IMR-90 (cell line): Measurements from ENCODE around the gene ACIN1. TPM values are rescaled to one million over a fixed set of nuclear protein-coding genes. Genes with fewer than 3 reads are reported as not detected.

Experiments used
- ATAC-seq: fragments of 200-7000 bp; cut with Tn5 transposase; 2 replicates; pipeline ENCODE4 v1.9.1; 2020; ENCODE audit warnings: low read depth, mild to moderate bottlenecking, moderate library complexity
- BruUV-seq: library from RNA; stranded (reverse); fragments of 400-500 nt; replicated peaks from 2 replicates; lab custom pipeline; 2021; lab: Mats Ljungman, UMichigan
- CTCF ChIA-PET: fragments of 300-600 bp; formaldehyde crosslinking; extraction: SDS; loops from one replicate; lab custom pipeline; 2021; ENCODE audit warnings: antibody characterized with exemption; lab: Yijun Ruan, JAX
- POLR2A ChIA-PET: fragments of 300-600 bp; sonication (Branson Sonifier 250); formaldehyde crosslinking; loops from one replicate; lab custom pipeline; 2022; ENCODE audit warnings: antibody characterized with exemption; ENCODE audit not compliant: unreplicated experiment; lab: Charles Lee
- DNase-seq: peaks from one replicate; pipeline ENCODE4 v3.0.0; 2013
- H2AFZ ChIP-seq: replicated peaks from 2 replicates; pipeline ENCODE3; 2013; ENCODE audit warnings: low read length, mild to moderate bottlenecking; ENCODE audit not compliant: poor library complexity
- H2AK5ac ChIP-seq: 2 replicates; pipeline ENCODE4 v1.6.1; 2013; ENCODE audit warnings: low read depth, low read length, inconsistent platforms
- H2AK9ac ChIP-seq: replicated peaks from 2 replicates; pipeline ENCODE3; 2013; ENCODE audit warnings: mild to moderate bottlenecking, low read depth, low read length, moderate library complexity; ENCODE audit not compliant: poor library complexity
- H2BK120ac ChIP-seq: 2 replicates; pipeline ENCODE4 v1.6.1; 2013; ENCODE audit warnings: low read depth, low read length, inconsistent platforms
- H2BK15ac ChIP-seq: 3 replicates; pipeline ENCODE4 v1.6.1; 2013; ENCODE audit warnings: low read depth, low read length, inconsistent platforms
- H2BK20ac ChIP-seq: 2 replicates; pipeline ENCODE4 v1.6.1; 2013; ENCODE audit warnings: low read depth, mild to moderate bottlenecking, inconsistent platforms, low read length, moderate library complexity
- H2BK5ac ChIP-seq: 2 replicates; pipeline ENCODE4 v1.6.1; 2013; ENCODE audit warnings: mild to moderate bottlenecking, low read depth, low read length, inconsistent platforms; ENCODE audit not compliant: poor library complexity, severe bottlenecking
- H3K14ac ChIP-seq: replicated peaks from 2 replicates; pipeline ENCODE4 v1.6.1; 2013; ENCODE audit warnings: low read depth, low read length, inconsistent platforms
- H3K18ac ChIP-seq: 2 replicates; pipeline ENCODE4 v1.6.1; 2013; ENCODE audit warnings: low read depth, low read length, control low read depth
- H3K23ac ChIP-seq: 2 replicates; pipeline ENCODE4 v1.6.1; 2013; ENCODE audit warnings: low read depth, low read length, inconsistent platforms
- H3K27ac ChIP-seq: 2 replicates; pipeline ENCODE4 v1.5.1; 2013; ENCODE audit warnings: mild to moderate bottlenecking, control low read depth, low read length; ENCODE audit not compliant: insufficient read depth
- H3K27me3 ChIP-seq: 2 replicates; pipeline ENCODE4 v1.6.1; 2013; ENCODE audit warnings: low read length; ENCODE audit not compliant: control insufficient read depth, insufficient read depth
- H3K36me3 ChIP-seq: 2 replicates; pipeline ENCODE4 v1.6.1; 2013; ENCODE audit warnings: low read length, mixed read lengths; ENCODE audit not compliant: control insufficient read depth, insufficient read depth
- H3K4ac ChIP-seq: 2 replicates; pipeline ENCODE4 v1.6.1; 2013; ENCODE audit warnings: low read depth, low read length, inconsistent platforms
- H3K4me1 ChIP-seq: 2 replicates; pipeline ENCODE4 v1.6.1; 2013; ENCODE audit warnings: low read length, mixed read lengths; ENCODE audit not compliant: control insufficient read depth, insufficient read depth
- H3K4me2 ChIP-seq: 2 replicates; pipeline ENCODE4 v1.6.1; 2013; ENCODE audit warnings: low read depth, mild to moderate bottlenecking, control low read depth, low read length, moderate library complexity
- H3K4me3 ChIP-seq: 2 replicates; pipeline ENCODE4 v1.5.1; 2013; ENCODE audit warnings: low read depth, mild to moderate bottlenecking, control low read depth, low read length, moderate library complexity; ENCODE audit not compliant: insufficient read depth
- H3K56ac ChIP-seq: 2 replicates; pipeline ENCODE4 v1.6.1; 2013; ENCODE audit warnings: low read length, inconsistent platforms; ENCODE audit not compliant: insufficient read depth; ENCODE audit errors: extremely low read depth
- H3K79me1 ChIP-seq, 2 experiments: 2 replicates each; pipeline ENCODE4 v1.6.1; 2013; ENCODE audit warnings: low read length in 2 of 2, inconsistent platforms in 1 of 2, low read depth in 1 of 2
- H3K9ac ChIP-seq: 2 replicates; pipeline ENCODE4 v1.6.1; 2013; ENCODE audit warnings: low read depth, low read length, control low read depth
- H3K9me1 ChIP-seq: 2 replicates; pipeline ENCODE4 v1.6.1; 2013; ENCODE audit warnings: low read length, inconsistent platforms; ENCODE audit not compliant: insufficient read depth
- H3K9me3 ChIP-seq: 2 replicates; pipeline ENCODE4 v1.6.1; 2013; ENCODE audit warnings: low read length; ENCODE audit not compliant: control insufficient read depth, insufficient read depth
- H4K20me1 ChIP-seq: 2 replicates; pipeline ENCODE4 v1.6.1; 2013; ENCODE audit warnings: low read length, inconsistent platforms; ENCODE audit not compliant: insufficient read depth
- H4K5ac ChIP-seq: 2 replicates; pipeline ENCODE4 v1.6.1; 2013; ENCODE audit warnings: mild to moderate bottlenecking, low read depth, low read length, control low read depth
- H4K8ac ChIP-seq, 2 experiments: 2 replicates each; pipeline ENCODE4 v1.6.1; 2013; ENCODE audit warnings: low read depth in 2 of 2, low read length in 2 of 2, control low read depth in 1 of 2, inconsistent platforms in 1 of 2
- H4K91ac ChIP-seq: 2 replicates; pipeline ENCODE4 v1.6.1; 2013; ENCODE audit warnings: low read depth, low read length, inconsistent platforms; ENCODE audit not compliant: insufficient read depth
- BHLHE40 ChIP-seq: fragments of 150-350 bp; IDR thresholded peaks from 2 replicates; pipeline ENCODE4 v1.6.1; 2016; ENCODE audit warnings: mild to moderate bottlenecking, low read depth, low read length
- CEBPB ChIP-seq: IDR thresholded peaks from 2 replicates; pipeline ENCODE4 v1.6.1; 2012; ENCODE audit warnings: low read depth, low read length, improper control_type of control experiment
- FOS ChIP-seq: fragments of 150-350 bp; IDR thresholded peaks from 2 replicates; pipeline ENCODE4 v1.6.1; 2016; ENCODE audit warnings: low read depth, low read length
- RAD21 ChIP-seq: IDR thresholded peaks from 2 replicates; pipeline ENCODE4 v1.6.1; 2012; ENCODE audit warnings: low read length, improper control_type of control experiment
- WGBS, 2 experiments: methylation state at CpG; one replicate each; pipeline versions ENCODE4 v1.1.5 to v1.1.7; 2013; ENCODE audit warnings: missing lambda C conversion rate in 2 of 2; ENCODE audit not compliant: insufficient read length in 1 of 2; ENCODE audit errors: extremely low coverage in 2 of 2; 5-methylcytosine and 5-hydroxymethylcytosine counted together
- dilution Hi-C: fragments of 300-500 bp; cut with HindIII; formaldehyde crosslinking; loops from one replicate; pipeline ENCODE4 v1.14.3; 2018; ENCODE audit warnings: low sequenced_read_pairs; ENCODE audit not compliant: unreplicated experiment
- in situ Hi-C: fragments of 300-500 bp; cut with MboI; formaldehyde crosslinking; loops from 3 replicates; pipeline ENCODE4 v1.14.3; 2019; ENCODE audit warnings: low sequenced_read_pairs, inconsistent platforms, mixed read lengths
- intact Hi-C: fragments of 100-400 bp; cut with micrococcal nuclease; formaldehyde crosslinking; loops from 2 replicates; pipeline ENCODE4 v1.10.0; 2022
- polyA plus RNA-seq, 3 experiments: library from polyadenylated mRNA; depleted of rRNA; stranded (reverse); fragments of >200 nt; gene quantifications; 2 replicates each; pipeline ENCODE4 v1.2.3, GENCODE V29; 2012; ENCODE audit warnings: low replicate concordance in 1 of 3
- total RNA-seq: library from RNA; depleted of rRNA; stranded (reverse); fragments of >200 nt; gene quantifications from 2 replicates; pipeline ENCODE4 v1.2.3, GENCODE V29; 2012

ACIN1 gene
- total and polyA plus RNA-seq, 2 of the 4 experiments (the other 2 are of a cell fraction): 73.8 to 185 TPM

GRCh38 chr14:23078692-23079116 lies 16.2 kb downstream of the ACIN1 start (continued):
- TF ChIP-seq BHLHE40: no peak; the same call in 1 of the 2 replicates

- Histone ChIP-seq H3K14ac (peak overlapping the region; percentile 82), H2BK15ac (peak overlapping the region; percentile 98), H4K20me1 (no peaks in the 10 kb centered on the region), H2BK5ac (peak overlapping the region; percentile 93), H3K23ac (peak overlapping the region; percentile 83), H3K79me1 (peaks cover 21 to 49% of the 10 kb centered on the region in 2 experiments), H3K4me3 (no peak overlapping the region), H4K5ac (peak overlapping the region; percentile 36), H4K8ac (peak overlapping the region; percentile 37 to 77), H3K56ac (peak overlapping the region; percentile 85), H3K9me3 (no peaks in the 10 kb centered on the region), H2BK120ac (peak overlapping the region; percentile 90), H3K36me3 (peaks cover 44% of the 10 kb centered on the region), H3K27ac (peak overlapping the region; percentile 90), H3K4ac (peak overlapping the region; percentile 93), H3K9ac (peak overlapping the region; percentile 71), H3K27me3 (no peaks in the 10 kb centered on the region), H3K4me1 (peaks cover 14% of the 10 kb centered on the region), H3K9me1 (peaks cover 6% of the 10 kb centered on the region), H3K18ac (peak overlapping the region; percentile 77), H2AFZ (no peak overlapping the region), H4K91ac (peak overlapping the region; percentile 96), H3K4me2 (no peak overlapping the region), H2BK20ac (peak overlapping the region; percentile 76), H2AK9ac (peak overlapping the region; percentile 75), H2AK5ac (peak overlapping the region; percentile 95)
- WGBS, 2 experiments: no CpG with 5 or more reads among the region's 5 CpGs
- in situ Hi-C loops: loop anchor here (25.0 kb wide), 1 partner anchor 1059 kb away; the partner anchor contains the start of genes EMC9, FITM1, PSME1 and PSME2
- ATAC-seq: no peak
- DNase-seq: no peak
- no peak for TF ChIP-seq FOS
- no peak for TF ChIP-seq CEBPB
- no peak for TF ChIP-seq RAD21
- POLR2A ChIA-PET: interaction anchor here (2.1 kb wide), 1 partner anchor 17 kb away, joined by 9 read pairs; the partner anchor contains the start of genes ACIN1 and C14orf119
- BruUV-seq: no TSS peak
- dilution Hi-C loops: no loop called here
- CTCF ChIA-PET: interaction anchor here (1.0 to 2.9 kb wide), 11 partner anchors 9 to 143 kb away, joined by 3 to 21 read pairs (median 6); partner anchors contain the start of genes ACIN1 and C14orf119
- intact Hi-C loops: loop anchor here (1.0 to 5.0 kb wide), 3 partner anchors 17 to 109 kb away; partner anchors contain the start of genes ACIN1 and C14orf119
These were observed 17.0 kb downstream of the ACIN1 start for GRCh38 chr14:23077962-23078361.
